OCI-LY7 (cell line): Measurements from ENCODE around the gene SEC22C. TPM values are rescaled to one million over a fixed set of nuclear protein-coding genes. Genes with fewer than 3 reads are reported as not detected.

ENCODE experiments used
- BruUV-seq: library from RNA; stranded (reverse); fragments of 400-500 nt; replicated peaks from 2 replicates; lab custom pipeline; 2021; lab: Mats Ljungman, UMichigan
- CTCF ChIA-PET: fragments of 300-600 bp; sonication (Branson Sonifier 250); formaldehyde crosslinking; loops from one replicate; lab custom pipeline; 2022; ENCODE audit warnings: antibody characterized with exemption; ENCODE audit not compliant: unreplicated experiment; lab: Charles Lee
- POLR2A ChIA-PET: fragments of 300-600 bp; sonication (Branson Sonifier 250); formaldehyde crosslinking; loops from one replicate; lab custom pipeline; 2022; ENCODE audit warnings: antibody characterized with exemption; lab: Charles Lee
- DNase-seq: peaks from one replicate; pipeline ENCODE4 v3.0.0-alpha.2; 2015; ENCODE audit warnings: low spot score
- H2AFZ ChIP-seq: fragments of 200-600 bp; sonication (generic), shearing (Covaris generic); 2 replicates; pipeline ENCODE4 v1.6.1; 2014; ENCODE audit warnings: mild to moderate bottlenecking, antibody characterized with exemption, low read length, moderate library complexity
- H3K27ac ChIP-seq: fragments of 200-600 bp; sonication (generic); 2 replicates; pipeline ENCODE4 v1.5.1; 2014; ENCODE audit warnings: mixed run types, low read depth, mild to moderate bottlenecking, moderate library complexity, low read length, inconsistent platforms; ENCODE audit not compliant: poor library complexity, severe bottlenecking
- H3K36me3 ChIP-seq: fragments of 200-600 bp; sonication (generic); 2 replicates; pipeline ENCODE4 v1.6.1; 2014; ENCODE audit warnings: mild to moderate bottlenecking, antibody characterized with exemption, low read length, moderate library complexity, mixed read lengths; ENCODE audit not compliant: insufficient read depth
- H3K4me1 ChIP-seq: fragments of 200-600 bp; sonication (generic); 2 replicates; pipeline ENCODE4 v1.5.1; 2014; ENCODE audit warnings: mild to moderate bottlenecking, low read length; ENCODE audit not compliant: insufficient read depth, poor library complexity, severe bottlenecking
- H3K4me2 ChIP-seq: fragments of 200-600 bp; sonication (generic); 2 replicates; pipeline ENCODE4 v1.6.1; 2014; ENCODE audit warnings: mild to moderate bottlenecking, low read length
- H3K4me3 ChIP-seq: fragments of 200-600 bp; sonication (generic); 2 replicates; pipeline ENCODE4 v1.5.1; 2014; ENCODE audit warnings: mild to moderate bottlenecking, low read depth, low read length; ENCODE audit not compliant: poor library complexity, severe bottlenecking
- H3K79me2 ChIP-seq: fragments of 200-600 bp; sonication (generic); 2 replicates; pipeline ENCODE4 v1.6.1; 2016; ENCODE audit warnings: low read depth, mild to moderate bottlenecking, low read length, moderate library complexity, mixed read lengths; ENCODE audit not compliant: insufficient read depth
- H3K9me2 ChIP-seq: fragments of 200-600 bp; sonication (generic); 2 replicates; pipeline ENCODE4 v1.6.1; 2016; ENCODE audit warnings: mild to moderate bottlenecking, low read length, mixed read lengths; ENCODE audit not compliant: insufficient read depth
- H3K9me3 ChIP-seq: fragments of 200-600 bp; sonication (generic); 2 replicates; pipeline ENCODE4 v1.6.1; 2014; ENCODE audit warnings: mild to moderate bottlenecking, mixed run types, low read length, mixed read lengths
- H4K20me1 ChIP-seq: fragments of 200-600 bp; sonication (generic); 2 replicates; pipeline ENCODE4 v1.6.1; 2014; ENCODE audit warnings: mild to moderate bottlenecking, antibody characterized with exemption, low read length, moderate library complexity, mixed read lengths; ENCODE audit not compliant: insufficient read depth
- CTCF ChIP-seq: fragments of 200-600 bp; sonication (generic); conservative IDR thresholded peaks from 2 replicates; pipeline ENCODE4 v1.5.1; 2014; ENCODE audit warnings: mild to moderate bottlenecking, antibody characterized with exemption, low read length, moderate library complexity, mixed read lengths
- EZH2phosphoT487 ChIP-seq: fragments of 200-600 bp; sonication (generic); IDR thresholded peaks from 2 replicates; pipeline ENCODE4 v1.6.1; 2018; ENCODE audit warnings: low read depth, borderline replicate concordance, mild to moderate bottlenecking, mixed run types, antibody characterized with exemption, low read length, moderate library complexity, mixed read lengths
- intact Hi-C: fragments of 100-400 bp; cut with micrococcal nuclease; formaldehyde crosslinking; loops from one replicate; pipeline ENCODE4 v1.10.0; 2022; ENCODE audit not compliant: unreplicated experiment
- total RNA-seq, 2 experiments: library from RNA; depleted of rRNA in 1 of 2; stranded (reverse); fragments of >200 nt in 1 of 2; shearing (Covaris generic) in 1 of 2; gene quantifications; 2 replicates each; pipeline ENCODE4 v1.2.3, GENCODE V29; 2014 to 2022

SEC22C gene
- total RNA-seq, 2 experiments from 2014 or later: 33.0 to 36.2 TPM

- POLR2A ChIA-PET: no interaction called here
- Histone ChIP-seq H3K4me1 (peaks cover 8% of the 10 kb centered on the region), H3K9me3 (no peaks in the 10 kb centered on the region), H3K9me2 (no peaks in the 10 kb centered on the region), H3K4me2 (no peak overlapping the region), H2AFZ (no peak overlapping the region), H3K36me3 (no peaks in the 10 kb centered on the region), H3K79me2 (no peaks in the 10 kb centered on the region), H4K20me1 (no peaks in the 10 kb centered on the region), H3K27ac (no peak overlapping the region), H3K4me3 (no peak overlapping the region)
- CTCF ChIA-PET: no interaction called here
- TF ChIP-seq CTCF: no peak
- TF ChIP-seq EZH2phosphoT487: no peak
- BruUV-seq: no TSS peak
- intact Hi-C loops: loop anchor here (5.0 kb wide), 1 partner anchor 42 kb away; no protein-coding TSS in a partner anchor
- no peak for DNase-seq
Observed at GRCh38 chr3:42500091-42500490, 81.7 kb downstream of the SEC22C start.

- no peak overlapping the region for H2AFZ ChIP-seq
- CTCF ChIA-PET: no interaction called here
- H3K4me3 ChIP-seq: no peak overlapping the region
- no peak overlapping the region for H3K4me2 ChIP-seq
- POLR2A ChIA-PET: no interaction called here
- no peaks in the 10 kb centered on the region for H3K9me2 ChIP-seq
- no peak overlapping the region for H3K27ac ChIP-seq
- BruUV-seq: no TSS peak
- intact Hi-C loops: no loop called here
- H3K4me1 ChIP-seq: peaks cover 8% of the 10 kb centered on the region
- no peaks in the 10 kb centered on the region for H4K20me1 ChIP-seq
- no peaks in the 10 kb centered on the region for H3K79me2 ChIP-seq
- DNase-seq: no peak
- TF ChIP-seq CTCF: no peak
- TF ChIP-seq EZH2phosphoT487: no peak
- no peaks in the 10 kb centered on the region for H3K36me3 ChIP-seq
- no peaks in the 10 kb centered on the region for H3K9me3 ChIP-seq
Observed at GRCh38 chr3:42499478-42499871, 82.3 kb downstream of the SEC22C start.

GRCh38 chr3:42498791-42499477, 82.8 kb downstream of the SEC22C start:
- Histone ChIP-seq H3K36me3 (no peaks in the 10 kb centered on the region), H3K9me3 (no peaks in the 10 kb centered on the region), H3K27ac (no peak overlapping the region), H3K4me2 (no peak overlapping the region), H2AFZ (no peak overlapping the region), H3K4me3 (no peak overlapping the region), H3K9me2 (no peaks in the 10 kb centered on the region), H3K4me1 (peaks cover 8% of the 10 kb centered on the region), H4K20me1 (no peaks in the 10 kb centered on the region), H3K79me2 (no peaks in the 10 kb centered on the region)
- no TSS peak for BruUV-seq
- TF ChIP-seq CTCF (no peak), EZH2phosphoT487 (no peak)
- no peak for DNase-seq
- ChIA-PET CTCF (no interaction called here), POLR2A (no interaction called here)
- intact Hi-C loops: no loop called here
